HepG2 (cell line): ENCODE results near the gene PROC. TPM values are rescaled to one million over a fixed set of nuclear protein-coding genes. Genes with fewer than 3 reads are reported as not detected.

Experiments used
- ARID5B ChIP-seq: IDR thresholded peaks from 2 replicates; pipeline ENCODE4 v1.4.0; 2020; ENCODE audit warnings: mild to moderate bottlenecking, missing genetic modification reagents
- ARNT ChIP-seq: fragments of 450-650 bp; IDR thresholded peaks from 2 replicates; pipeline ENCODE4 v1.6.1; 2017
- ISL2 ChIP-seq: sonication (generic); formaldehyde crosslinking; IDR thresholded peaks from 2 replicates; pipeline ENCODE4 v1.5.0; 2020; ENCODE audit warnings: missing genetic modification reagents
- PITX1 ChIP-seq: sonication (generic); formaldehyde crosslinking; IDR thresholded peaks from 2 replicates; pipeline ENCODE4 v1.5.1; 2020; ENCODE audit warnings: mild to moderate bottlenecking, missing genetic modification reagents
- POGZ ChIP-seq: sonication (generic); formaldehyde crosslinking; IDR thresholded peaks from 2 replicates; pipeline ENCODE4 v1.4.0; 2020; ENCODE audit warnings: mild to moderate bottlenecking, missing genetic modification reagents
- RARG ChIP-seq: sonication (generic); formaldehyde crosslinking; IDR thresholded peaks from 2 replicates; pipeline ENCODE4 v1.4.0; 2020; ENCODE audit warnings: low read depth, mild to moderate bottlenecking, missing genetic modification reagents
- SNRNP70 ChIP-seq: fragments of 200-400 bp; formaldehyde crosslinking; IDR thresholded peaks from 2 replicates; pipeline ENCODE4 v1.6.1; 2017; ENCODE audit warnings: mild to moderate bottlenecking, low read depth, low read length, moderate library complexity
- SP5 ChIP-seq: IDR thresholded peaks from 2 replicates; pipeline ENCODE4 v1.6.1; 2016; ENCODE audit warnings: low read depth, borderline replicate concordance
- TOE1 ChIP-seq: sonication (generic); formaldehyde crosslinking; IDR thresholded peaks from 2 replicates; pipeline ENCODE4 v1.4.0; 2020; ENCODE audit warnings: mild to moderate bottlenecking, missing genetic modification reagents
- WIZ ChIP-seq: sonication (generic); formaldehyde crosslinking; IDR thresholded peaks from 2 replicates; pipeline ENCODE4 v1.5.1; 2020; ENCODE audit warnings: mild to moderate bottlenecking, missing genetic modification reagents
- ZFP82 ChIP-seq: sonication (generic); formaldehyde crosslinking; IDR thresholded peaks from 2 replicates; pipeline ENCODE4 v1.5.1; 2020; ENCODE audit warnings: mild to moderate bottlenecking, missing genetic modification reagents, borderline replicate concordance
- ZFP90 ChIP-seq: sonication (generic); formaldehyde crosslinking; IDR thresholded peaks from 2 replicates; pipeline ENCODE4 v1.8.0; 2022; ENCODE audit warnings: missing genetic modification reagents, mild to moderate bottlenecking, inconsistent platforms, borderline replicate concordance
- ZNF34 ChIP-seq: sonication (generic); formaldehyde crosslinking; IDR thresholded peaks from 2 replicates; pipeline ENCODE4 v1.4.0; 2020; ENCODE audit warnings: mild to moderate bottlenecking, missing genetic modification reagents, borderline replicate concordance
- ZNF83 ChIP-seq: sonication (generic); formaldehyde crosslinking; IDR thresholded peaks from 2 replicates; pipeline ENCODE4 v1.4.0; 2020; ENCODE audit warnings: missing genetic modification reagents, mild to moderate bottlenecking, borderline replicate concordance
- polyA plus RNA-seq, 8 experiments: library from polyadenylated mRNA; depleted of rRNA in 3 of 8; stranded (reverse) in 7 of 8; unstranded in 1 of 8; fragments of >200 nt; fragmentation: Illumina TruSeq in 4 of 8; extraction: Trizol in 4 of 8; gene quantifications; 2 replicates each; pipeline versions ENCODE4 v1.2.1 to v1.2.3, GENCODE V29; 2011 to 2016; ENCODE audit warnings: low read depth in 4 of 8, missing spikeins in 1 of 8, mixed read lengths in 1 of 8; ENCODE audit not compliant: insufficient read depth in 1 of 8
- total RNA-seq, 5 experiments: library from RNA; depleted of rRNA; stranded (reverse); fragments of >200 nt; fragmentation: Illumina TruSeq; extraction: Trizol; gene quantifications; 2 replicates each; pipeline ENCODE4 v1.2.3, GENCODE V29; 2016; ENCODE audit warnings: low read depth in 1 of 5
- TF ChIP-seq, protein P1 (sequence below): sonication (generic); formaldehyde crosslinking; conservative IDR thresholded peaks from 2 replicates; pipeline ENCODE4 v1.4.0; 2020; ENCODE audit warnings: missing genetic modification reagents
- TF ChIP-seq, protein P2 (sequence below): sonication (generic); formaldehyde crosslinking; IDR thresholded peaks from 2 replicates; pipeline ENCODE4 v1.4.0; 2020; ENCODE audit warnings: missing genetic modification reagents

PROC gene
- total and polyA plus RNA-seq, 2 of the 13 experiments (the other 11 are each of a cell fraction or from before 2014, with no cell fraction given): 134 to 185 TPM

DNA sequence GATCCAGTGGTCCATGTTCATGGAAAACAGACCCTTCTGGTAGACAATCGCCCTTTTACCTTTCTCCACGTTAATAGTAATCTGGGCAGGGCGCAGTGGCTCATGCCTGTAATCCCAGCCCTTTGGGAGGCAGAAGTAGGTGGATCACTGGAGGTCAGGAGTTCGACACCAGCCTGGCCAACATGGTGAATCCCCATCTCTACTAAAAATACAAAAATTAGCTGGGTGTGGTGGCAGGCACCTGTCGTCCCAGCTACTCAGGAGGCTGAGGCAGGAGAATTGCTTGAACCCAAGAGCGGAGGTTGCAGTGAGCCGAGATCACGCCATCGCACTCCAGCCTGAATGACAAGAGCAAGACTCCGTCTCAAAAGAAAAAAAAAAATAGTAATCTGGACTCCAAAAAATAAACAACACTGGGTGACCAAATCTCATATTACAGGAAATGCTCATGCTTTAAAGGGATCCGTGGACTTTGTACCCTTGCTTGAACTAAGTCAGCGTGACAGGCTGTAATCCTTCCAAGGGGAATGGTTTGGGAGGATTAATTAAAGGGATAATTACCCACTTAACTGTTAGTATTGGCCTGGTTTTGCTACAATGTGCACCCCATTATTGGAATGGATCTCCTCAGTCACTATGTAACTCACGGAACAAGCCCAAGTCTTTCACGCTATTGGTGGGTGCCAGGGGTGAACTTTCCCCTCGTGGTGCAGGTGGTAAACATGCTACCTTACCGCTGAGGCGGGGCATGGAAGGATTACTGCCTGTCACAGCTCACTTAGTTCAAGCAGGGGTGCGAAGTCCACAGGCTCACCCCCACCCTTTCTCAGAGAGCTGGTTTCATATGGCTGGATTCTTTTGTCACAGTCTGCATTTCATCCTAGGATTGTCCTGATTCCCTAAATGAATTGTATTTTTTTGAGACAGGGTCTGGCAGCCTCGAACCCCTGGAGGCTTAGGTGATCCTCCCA lies 36.7 kb downstream of the PROC start (continued):
- TF ChIP-seq ARID5B (CRISPR knock-in tag): peak; percentile 94
- TF ChIP-seq ISL2: peak; percentile 78
- peak; percentile 92; the same call in 1 of the 2 replicates for TF ChIP-seq RARG (CRISPR knock-in tag)
- peak; percentile 100 for TF ChIP-seq SP5 (CRISPR knock-in tag)
- TF ChIP-seq ZNF83 (CRISPR knock-in tag): no peak
- TF ChIP-seq, protein P1, sequence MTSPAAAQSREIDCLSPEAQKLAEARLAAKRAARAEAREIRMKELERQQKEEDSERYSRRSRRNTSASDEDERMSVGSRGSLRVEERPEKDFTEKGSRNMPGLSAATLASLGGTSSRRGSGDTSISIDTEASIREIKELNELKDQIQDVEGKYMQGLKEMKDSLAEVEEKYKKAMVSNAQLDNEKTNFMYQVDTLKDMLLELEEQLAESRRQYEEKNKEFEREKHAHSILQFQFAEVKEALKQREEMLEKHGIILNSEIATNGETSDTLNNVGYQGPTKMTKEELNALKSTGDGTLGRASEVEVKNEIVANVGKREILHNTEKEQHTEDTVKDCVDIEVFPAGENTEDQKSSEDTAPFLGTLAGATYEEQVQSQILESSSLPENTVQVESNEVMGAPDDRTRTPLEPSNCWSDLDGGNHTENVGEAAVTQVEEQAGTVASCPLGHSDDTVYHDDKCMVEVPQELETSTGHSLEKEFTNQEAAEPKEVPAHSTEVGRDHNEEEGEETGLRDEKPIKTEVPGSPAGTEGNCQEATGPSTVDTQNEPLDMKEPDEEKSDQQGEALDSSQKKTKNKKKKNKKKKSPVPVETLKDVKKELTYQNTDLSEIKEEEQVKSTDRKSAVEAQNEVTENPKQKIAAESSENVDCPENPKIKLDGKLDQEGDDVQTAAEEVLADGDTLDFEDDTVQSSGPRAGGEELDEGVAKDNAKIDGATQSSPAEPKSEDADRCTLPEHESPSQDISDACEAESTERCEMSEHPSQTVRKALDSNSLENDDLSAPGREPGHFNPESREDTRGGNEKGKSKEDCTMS: no peak; the same call in 1 of the 2 replicates
- peak; percentile 64; the same call in 1 of the 2 replicates for TF ChIP-seq WIZ
- peak; percentile 96 for TF ChIP-seq POGZ (CRISPR knock-in tag)
- no peak for TF ChIP-seq SNRNP70
- no peak for TF ChIP-seq ARNT
- no peak for TF ChIP-seq ZFP82
- TF ChIP-seq, protein P2, sequence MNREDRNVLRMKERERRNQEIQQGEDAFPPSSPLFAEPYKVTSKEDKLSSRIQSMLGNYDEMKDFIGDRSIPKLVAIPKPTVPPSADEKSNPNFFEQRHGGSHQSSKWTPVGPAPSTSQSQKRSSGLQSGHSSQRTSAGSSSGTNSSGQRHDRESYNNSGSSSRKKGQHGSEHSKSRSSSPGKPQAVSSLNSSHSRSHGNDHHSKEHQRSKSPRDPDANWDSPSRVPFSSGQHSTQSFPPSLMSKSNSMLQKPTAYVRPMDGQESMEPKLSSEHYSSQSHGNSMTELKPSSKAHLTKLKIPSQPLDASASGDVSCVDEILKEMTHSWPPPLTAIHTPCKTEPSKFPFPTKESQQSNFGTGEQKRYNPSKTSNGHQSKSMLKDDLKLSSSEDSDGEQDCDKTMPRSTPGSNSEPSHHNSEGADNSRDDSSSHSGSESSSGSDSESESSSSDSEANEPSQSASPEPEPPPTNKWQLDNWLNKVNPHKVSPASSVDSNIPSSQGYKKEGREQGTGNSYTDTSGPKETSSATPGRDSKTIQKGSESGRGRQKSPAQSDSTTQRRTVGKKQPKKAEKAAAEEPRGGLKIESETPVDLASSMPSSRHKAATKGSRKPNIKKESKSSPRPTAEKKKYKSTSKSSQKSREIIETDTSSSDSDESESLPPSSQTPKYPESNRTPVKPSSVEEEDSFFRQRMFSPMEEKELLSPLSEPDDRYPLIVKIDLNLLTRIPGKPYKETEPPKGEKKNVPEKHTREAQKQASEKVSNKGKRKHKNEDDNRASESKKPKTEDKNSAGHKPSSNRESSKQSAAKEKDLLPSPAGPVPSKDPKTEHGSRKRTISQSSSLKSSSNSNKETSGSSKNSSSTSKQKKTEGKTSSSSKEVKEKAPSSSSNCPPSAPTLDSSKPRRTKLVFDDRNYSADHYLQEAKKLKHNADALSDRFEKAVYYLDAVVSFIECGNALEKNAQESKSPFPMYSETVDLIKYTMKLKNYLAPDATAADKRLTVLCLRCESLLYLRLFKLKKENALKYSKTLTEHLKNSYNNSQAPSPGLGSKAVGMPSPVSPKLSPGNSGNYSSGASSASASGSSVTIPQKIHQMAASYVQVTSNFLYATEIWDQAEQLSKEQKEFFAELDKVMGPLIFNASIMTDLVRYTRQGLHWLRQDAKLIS: no peak
- TF ChIP-seq ZFP90 (CRISPR knock-in tag): peak; percentile 33; the same call in 1 of the 2 replicates
- TF ChIP-seq TOE1 (CRISPR knock-in tag): peak; percentile 94
- TF ChIP-seq ZNF34 (CRISPR knock-in tag): no peak
- peak; percentile 99 for TF ChIP-seq PITX1 (CRISPR knock-in tag)
